GM18858 (cell line): ENCODE data around the gene FOXR1.

Experiments
- ATAC-seq: cut with Tn5 transposase; IDR thresholded peaks from one replicate; pipeline ENCODE4 v1.9.1; 2021; ENCODE audit not compliant: unreplicated experiment

FOXR1 gene

DNA sequence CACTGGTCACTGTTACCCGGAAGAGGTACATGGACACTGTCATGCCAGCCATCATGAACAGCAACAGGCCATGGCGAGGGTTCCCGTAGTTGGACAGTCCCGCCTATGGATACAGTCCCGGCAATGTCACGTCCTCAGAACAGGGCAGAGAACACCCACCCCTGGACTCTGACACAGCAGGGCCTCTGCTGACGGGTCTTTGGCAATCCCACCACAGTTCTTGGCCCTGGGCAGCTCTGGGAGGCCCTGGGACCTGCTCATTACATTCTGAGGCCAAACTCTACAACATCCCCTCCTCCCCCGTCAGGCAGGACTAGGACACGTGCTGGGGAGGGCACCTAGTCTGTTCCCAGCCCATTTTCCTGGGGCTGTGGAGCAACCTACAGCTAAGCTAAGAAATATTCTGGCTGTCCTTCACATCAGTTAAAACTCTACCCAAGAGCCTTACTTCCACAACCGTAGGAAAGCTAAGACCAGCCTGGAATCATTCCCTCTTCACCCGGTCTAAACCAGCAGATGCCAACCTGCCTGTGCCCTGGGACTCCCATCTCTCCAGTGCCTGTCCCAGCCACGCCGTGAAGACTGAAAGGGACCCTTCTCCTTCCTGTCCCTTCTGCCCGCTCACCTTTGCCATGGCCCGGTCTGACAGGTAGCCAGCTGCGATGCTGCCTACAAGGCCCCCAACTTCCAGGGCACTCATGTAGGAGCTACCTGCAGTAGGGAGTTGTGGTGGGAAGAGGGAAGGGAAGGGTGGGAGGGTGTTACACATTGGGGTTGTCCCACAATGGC, 54.6 kb downstream of the FOXR1 start:
- ATAC-seq, result no peak

DNA sequence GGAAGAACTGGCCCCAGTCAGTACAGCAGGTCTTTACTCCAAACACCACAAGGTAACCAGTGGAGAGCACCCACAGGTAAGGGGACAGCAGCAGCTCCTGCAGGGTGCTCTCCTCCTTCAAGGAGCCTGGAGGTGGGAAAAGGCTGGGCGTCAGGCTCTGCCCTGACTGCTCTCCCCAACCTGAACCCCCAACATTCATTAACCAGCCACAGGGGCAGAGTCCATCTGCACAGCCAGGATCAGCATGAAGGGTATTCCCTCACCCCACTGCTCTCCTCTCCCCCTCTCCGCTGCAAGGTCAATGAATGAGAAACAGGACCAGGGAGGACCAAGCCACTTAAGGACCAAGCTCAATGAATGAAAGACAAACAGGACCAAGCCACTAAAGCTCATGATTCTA, 55.4 kb downstream of the FOXR1 start:
- ATAC-seq, result no peak

DNA sequence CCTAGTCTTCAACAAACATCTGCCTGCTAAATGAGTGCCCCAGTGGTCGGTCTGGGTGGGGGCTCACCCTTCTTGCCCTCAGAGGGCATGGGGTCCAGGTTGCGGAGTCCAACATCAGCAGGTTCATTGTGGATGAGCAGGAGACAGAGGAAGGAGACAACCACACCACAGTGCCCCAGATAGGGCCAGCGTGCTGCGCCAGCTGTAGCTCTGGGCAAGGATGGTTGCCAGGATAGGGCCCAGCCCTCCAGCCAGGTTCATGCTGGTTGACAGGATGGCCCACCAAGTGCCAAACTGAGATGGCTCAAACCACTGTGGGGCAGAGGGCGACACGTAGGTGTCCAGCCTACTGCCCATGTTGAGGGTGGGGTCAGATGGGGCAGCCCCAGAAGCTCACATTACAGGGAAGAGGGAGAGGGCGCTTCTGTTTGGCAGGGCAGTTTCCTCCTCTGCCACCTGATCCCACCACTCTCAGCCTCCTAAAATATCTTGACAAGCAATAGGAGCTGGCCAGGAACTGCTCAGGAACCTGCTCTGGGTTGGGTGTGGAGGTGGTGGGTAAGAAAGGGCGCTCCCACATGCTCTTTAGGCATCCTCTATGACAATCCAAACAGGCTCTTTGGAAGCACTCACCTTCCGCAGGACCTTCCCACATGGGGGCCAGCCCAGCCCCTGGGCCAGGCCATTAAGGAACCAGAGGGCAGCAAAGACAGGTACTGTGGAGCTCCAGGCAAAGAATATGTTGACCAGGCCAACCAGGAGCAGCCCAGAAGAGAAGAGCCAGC, 56.2 kb downstream of the FOXR1 start:
- no peak for ATAC-seq

DNA sequence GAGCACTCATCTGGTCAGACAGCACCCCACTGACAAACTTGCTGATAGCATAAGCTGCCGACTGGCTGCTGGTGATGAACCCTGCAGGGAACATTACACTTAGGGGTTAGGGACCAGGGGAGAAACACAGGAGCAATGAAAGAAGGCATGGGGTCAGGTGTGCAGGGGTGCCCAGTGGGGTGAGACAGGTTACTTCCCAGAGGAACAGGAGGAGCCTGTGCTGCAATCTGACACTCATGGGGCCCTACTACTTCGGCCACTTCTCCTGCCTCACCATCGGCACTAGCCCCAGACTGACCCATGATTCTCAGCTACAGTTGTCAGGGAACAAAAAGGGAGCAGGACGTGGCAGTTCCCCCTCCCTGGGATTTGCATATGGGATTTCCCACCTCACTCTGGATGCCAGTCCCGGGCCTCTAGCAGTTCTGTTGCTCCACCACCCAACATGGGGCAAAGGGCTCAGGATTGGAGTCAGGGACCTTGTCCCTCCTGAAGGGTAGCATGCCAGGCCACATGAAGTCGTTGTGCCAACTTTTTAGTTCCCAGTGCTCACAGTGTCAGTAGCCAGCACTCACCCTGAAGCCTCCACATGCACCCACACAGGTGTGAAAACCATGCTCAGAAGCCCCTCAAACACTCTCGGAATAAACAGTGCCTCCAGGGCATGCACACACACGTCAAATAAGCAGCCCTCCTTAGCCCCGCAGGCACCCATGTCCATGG, 56.9 kb downstream of the FOXR1 start:
- no peak for ATAC-seq

DNA sequence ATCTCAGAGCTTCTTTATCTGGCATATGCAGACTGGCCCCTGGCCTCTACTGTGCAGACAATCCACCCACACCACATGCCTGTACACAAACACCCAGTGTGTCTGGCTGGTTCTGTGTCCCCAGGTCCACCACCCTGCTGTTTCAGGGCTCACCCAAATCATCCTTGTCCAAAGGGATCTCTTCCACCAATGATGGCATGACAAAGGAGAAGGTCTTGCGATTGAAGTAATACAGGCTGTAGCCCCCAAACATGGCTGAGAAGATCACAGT, 57.4 kb downstream of the FOXR1 start:
- ATAC-seq, result no peak

DNA sequence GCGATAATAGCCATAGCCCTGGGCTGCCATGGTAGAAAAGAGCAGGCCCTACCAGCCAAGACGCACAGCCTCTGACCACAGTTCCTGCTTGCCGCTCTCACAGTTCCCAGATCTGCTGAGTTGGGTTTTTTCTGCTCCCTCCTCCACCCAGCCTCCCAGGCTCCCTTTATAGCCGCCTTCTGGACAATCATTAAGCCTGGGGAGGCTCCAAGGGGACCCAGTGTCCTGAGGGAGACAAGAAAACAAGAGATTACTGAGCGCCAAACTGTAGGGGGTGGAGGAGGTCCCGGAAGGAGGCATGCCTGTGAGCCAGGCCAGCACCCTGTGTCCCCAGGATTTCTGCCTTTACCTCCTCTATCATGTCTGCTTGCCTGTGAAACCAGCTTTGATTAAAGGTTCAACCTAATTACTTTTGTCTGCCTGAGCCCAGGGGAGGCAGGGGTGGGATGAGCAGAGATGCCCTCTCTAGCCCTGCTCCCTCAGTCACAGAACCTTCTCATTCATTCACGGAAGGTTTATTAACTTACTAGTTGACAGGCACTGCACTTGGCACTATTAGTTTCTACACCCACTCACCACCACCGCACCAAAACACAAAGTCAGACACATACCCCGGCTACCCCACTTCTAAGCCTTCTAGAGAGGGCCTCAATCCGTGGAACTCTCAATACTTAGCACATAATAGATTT, 57.9 kb downstream of the FOXR1 start:
- ATAC-seq, result no peak

DNA sequence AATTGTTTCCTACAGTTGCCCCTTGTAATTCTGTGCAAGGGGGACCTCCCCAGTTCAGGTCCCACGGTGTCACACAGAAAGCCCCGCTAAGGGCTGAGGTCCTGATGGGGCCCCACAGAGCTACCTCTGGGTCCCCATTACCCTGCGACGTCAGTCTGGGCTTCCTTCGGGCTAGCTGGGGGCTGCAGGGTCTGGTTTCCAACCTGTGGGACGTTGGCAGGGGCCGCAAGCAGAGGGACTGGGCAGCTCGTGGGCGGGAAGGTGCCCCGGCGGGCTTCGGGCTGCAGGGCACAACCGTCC, 58.4 kb downstream of the FOXR1 start:
- no peak for ATAC-seq

DNA sequence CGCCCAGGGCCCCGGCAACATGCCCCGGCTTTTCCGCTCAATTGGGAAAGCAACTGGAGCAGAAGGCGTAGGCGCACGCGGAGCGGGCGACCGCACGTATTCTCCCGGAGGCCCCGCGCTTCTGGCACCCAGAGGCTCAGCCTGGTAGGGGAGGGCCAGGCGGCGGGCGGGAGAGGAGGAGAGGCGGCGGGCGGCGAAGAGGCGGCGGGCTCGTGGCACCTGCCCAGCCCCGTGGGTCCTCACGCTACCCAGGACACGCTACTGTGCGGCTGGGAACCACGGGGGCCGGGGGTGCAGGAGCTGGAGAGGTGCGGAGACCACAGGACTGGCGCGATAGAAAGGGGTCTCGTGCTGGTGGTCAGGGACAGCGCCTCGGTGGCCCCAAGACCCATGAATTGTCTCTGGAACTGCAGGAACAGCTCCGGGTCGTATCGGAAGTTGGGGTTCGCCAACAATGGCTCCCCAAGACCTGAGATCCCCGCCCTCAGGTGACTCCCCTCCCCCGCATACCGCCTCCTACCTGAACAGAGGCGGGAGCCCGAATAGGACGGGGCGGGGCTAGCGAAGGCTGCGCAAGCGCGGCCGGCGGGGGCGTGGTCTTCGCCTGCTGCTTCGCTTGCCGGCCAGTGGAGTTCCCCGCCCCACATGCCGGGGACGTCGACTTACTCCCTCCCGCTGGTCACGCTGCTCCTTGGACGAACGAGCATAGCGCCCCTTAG, 58.9 kb downstream of the FOXR1 start, which contains the start of gene SLC37A4:
Gene SLC37A4, minus strand, starts transcription at position 549 of the 719 bp plus-strand sequence.
- ATAC-seq, result peak; percentile 87
